ENCODE measurements around the gene PPP6R2.
"Not testable (repeated sequence)": the region's sequence is repeated elsewhere in the genome, so short reads cannot be mapped to it uniquely, and the experiment has no call there.

PPP6R2 gene

GRCh38 chr22:50371101-50371648, 28.0 kb downstream of the PPP6R2 start:
- no peak for DNase-seq (ENCODE audit: low read depth)
- TF ChIP-seq MAX (IDR thresholded peaks at IDR 0.05; ENCODE audit: low read depth, low read length) (no peak), CTCF (IDR thresholded peaks at IDR 0.05; ENCODE audit: low read depth, low read length) (no peak), MYC (IDR thresholded peaks at IDR 0.05; ENCODE audit: low read depth, low read length) (no peak), POLR2A (IDR thresholded peaks at IDR 0.05; ENCODE audit: extremely low read depth, insufficient read length) (no peak)
- H3K4me3 ChIP-seq (ENCODE audit: low read depth, low read length) = no peak overlapping the region

- H3K4me3 ChIP-seq (ENCODE audit: low read depth, low read length) = no peak overlapping the region
- DNase-seq (ENCODE audit: low read depth) = no peak
- no peak for TF ChIP-seq POLR2A (IDR thresholded peaks at IDR 0.05; ENCODE audit: extremely low read depth, insufficient read length)
- TF ChIP-seq MYC (IDR thresholded peaks at IDR 0.05; ENCODE audit: low read depth, low read length) = no peak
- no peak for TF ChIP-seq MAX (IDR thresholded peaks at IDR 0.05; ENCODE audit: low read depth, low read length)
- no peak for TF ChIP-seq CTCF (IDR thresholded peaks at IDR 0.05; ENCODE audit: low read depth, low read length)
Observed at GRCh38 chr22:50376085-50376651, 33.0 kb downstream of the PPP6R2 start.

- not testable (repeated sequence) for H3K4me3 ChIP-seq (ENCODE audit: low read depth, low read length); DNase-seq (ENCODE audit: low read depth)
Observed at GRCh38 chr22:50381021-50381555, 38.0 kb downstream of the PPP6R2 start.

- TF ChIP-seq MAX (IDR thresholded peaks at IDR 0.05; ENCODE audit: low read depth, low read length) = no peak
- TF ChIP-seq CTCF (IDR thresholded peaks at IDR 0.05; ENCODE audit: low read depth, low read length) = no peak
- no peak for DNase-seq (ENCODE audit: low read depth)
- H3K4me3 ChIP-seq (ENCODE audit: low read depth, low read length) = no peak overlapping the region
Observed at GRCh38 chr22:50396751-50397370, 53.7 kb downstream of the PPP6R2 start.

- DNase-seq (ENCODE audit: low read depth); H3K4me3 ChIP-seq (ENCODE audit: low read depth, low read length): not testable (repeated sequence)
Observed at GRCh38 chr22:50397371-50398060, 54.4 kb downstream of the PPP6R2 start.

GRCh38 chr22:50398831-50399648, 55.9 kb downstream of the PPP6R2 start:
- DNase-seq (ENCODE audit: low read depth) = no peak
- TF ChIP-seq MYC (IDR thresholded peaks at IDR 0.05; ENCODE audit: low read depth, low read length) (no peak), POLR2A (IDR thresholded peaks at IDR 0.05; ENCODE audit: extremely low read depth, insufficient read length) (no peak), MAX (IDR thresholded peaks at IDR 0.05; ENCODE audit: low read depth, low read length) (no peak), CTCF (IDR thresholded peaks at IDR 0.05; ENCODE audit: low read depth, low read length) (no peak)
- no peak overlapping the region for H3K4me3 ChIP-seq (ENCODE audit: low read depth, low read length)

Measured in NB4 (cell line).